ENCODE results near the gene ZBTB40.

GRCh38 chr1:22566161-22566560 is 114.5 kb downstream of the ZBTB40 start:
- TF ChIP-seq, protein P1, sequence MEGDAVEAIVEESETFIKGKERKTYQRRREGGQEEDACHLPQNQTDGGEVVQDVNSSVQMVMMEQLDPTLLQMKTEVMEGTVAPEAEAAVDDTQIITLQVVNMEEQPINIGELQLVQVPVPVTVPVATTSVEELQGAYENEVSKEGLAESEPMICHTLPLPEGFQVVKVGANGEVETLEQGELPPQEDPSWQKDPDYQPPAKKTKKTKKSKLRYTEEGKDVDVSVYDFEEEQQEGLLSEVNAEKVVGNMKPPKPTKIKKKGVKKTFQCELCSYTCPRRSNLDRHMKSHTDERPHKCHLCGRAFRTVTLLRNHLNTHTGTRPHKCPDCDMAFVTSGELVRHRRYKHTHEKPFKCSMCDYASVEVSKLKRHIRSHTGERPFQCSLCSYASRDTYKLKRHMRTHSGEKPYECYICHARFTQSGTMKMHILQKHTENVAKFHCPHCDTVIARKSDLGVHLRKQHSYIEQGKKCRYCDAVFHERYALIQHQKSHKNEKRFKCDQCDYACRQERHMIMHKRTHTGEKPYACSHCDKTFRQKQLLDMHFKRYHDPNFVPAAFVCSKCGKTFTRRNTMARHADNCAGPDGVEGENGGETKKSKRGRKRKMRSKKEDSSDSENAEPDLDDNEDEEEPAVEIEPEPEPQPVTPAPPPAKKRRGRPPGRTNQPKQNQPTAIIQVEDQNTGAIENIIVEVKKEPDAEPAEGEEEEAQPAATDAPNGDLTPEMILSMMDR (IDR thresholded peaks at IDR 0.05): no peak
- TF ChIP-seq POLR2A (IDR thresholded peaks at IDR 0.05): no peak
